BLaER1 treated with 17β-estradiol and CSF1 and Interleukin-3, amounts not matched to agents 10 nM and 100 nM (cell line): ENCODE results near the gene CCL2.
"Not testable (repeated sequence)": the region's sequence is repeated elsewhere in the genome, so short reads cannot be mapped to it uniquely, and the experiment has no call there.

Experiments used
- H3K27ac ChIP-seq, 11 experiments: shearing (Covaris generic); formaldehyde crosslinking; 2 replicates each; pipeline ENCODE4 v1.8.1; 2022
- H3K27me3 ChIP-seq, 11 experiments: shearing (Covaris generic); formaldehyde crosslinking; 2 replicates each; pipeline ENCODE4 v1.8.1; 2022
- H3K36me3 ChIP-seq, 11 experiments: shearing (Covaris generic); formaldehyde crosslinking; 2 replicates each; pipeline ENCODE4 v1.8.1; 2022
- H3K4me1 ChIP-seq, 10 experiments: shearing (Covaris generic); formaldehyde crosslinking; 2 replicates each; pipeline ENCODE4 v1.8.1; 2022
- H3K4me2 ChIP-seq, 11 experiments: shearing (Covaris generic); formaldehyde crosslinking; 2 replicates each; pipeline ENCODE4 v1.8.1; 2022
- H3K4me3 ChIP-seq, 10 experiments: shearing (Covaris generic); formaldehyde crosslinking; 2 replicates each; pipeline ENCODE4 v1.8.1; 2022
- H3K9ac ChIP-seq, 11 experiments: shearing (Covaris generic); formaldehyde crosslinking; 2 replicates each; pipeline ENCODE4 v1.8.1; 2022
- H3K9me3 ChIP-seq, 11 experiments: shearing (Covaris generic); formaldehyde crosslinking; replicated peaks in 1 of 11; 2 replicates each; pipeline ENCODE4 v1.8.1; 2022
- H4K20me1 ChIP-seq, 11 experiments: shearing (Covaris generic); formaldehyde crosslinking; 2 replicates each; pipeline ENCODE4 v1.8.1; 2022
- Cebpa-rat ChIP-seq, 11 experiments: shearing (Covaris generic); IDR thresholded peaks; 2 replicates each; pipeline ENCODE4 v1.8.1; 2022

The CCL2 gene

GRCh38 chr17:34221411-34221810 is 33.7 kb upstream of the CCL2 start:
- Histone ChIP-seq H3K36me3 (no peaks in the 10 kb centered on the region), H3K27ac (peak overlapping the region in 7 of 11 experiments; percentile 34 to 94 (median 77); a peak in 14 of 22 replicates), H3K4me3 (no peak overlapping the region), H3K9me3 (peaks cover 0 to 8% (median 0%) of the 10 kb centered on the region in 11 experiments; a peak in 3 of 22 replicates), H4K20me1 (no peaks in the 10 kb centered on the region), H3K4me1 (peaks cover 0 to 98% (median 39%) of the 10 kb centered on the region in 10 experiments; a peak in 15 of 20 replicates), H3K9ac (peak overlapping the region in 4 of 11 experiments; percentile 43 to 76 (median 70); a peak in 6 of 22 replicates), H3K27me3 (no peaks in the 10 kb centered on the region), H3K4me2 (peak overlapping the region in 8 of 11 experiments; percentile 50 to 90 (median 76); a peak in 16 of 22 replicates)
- TF ChIP-seq Cebpa-rat (IDR thresholded peaks at IDR 0.05): no peak

GRCh38 chr17:34222722-34223497 is 32.2 kb upstream of the CCL2 start:
- Histone ChIP-seq H3K9me3 (peaks cover 0 to 8% (median 0%) of the 10 kb centered on the region in 11 experiments; a peak in 2 of 22 replicates), H3K4me1 (peaks cover 0 to 100% (median 45%) of the 10 kb centered on the region in 10 experiments; a peak in 16 of 20 replicates), H3K4me3 (no peak overlapping the region), H3K36me3 (no peaks in the 10 kb centered on the region), H3K27ac (peak overlapping the region in 7 of 11 experiments; percentile 6 to 94 (median 77); a peak in 12 of 22 replicates), H3K9ac (peak overlapping the region in 3 of 11 experiments; percentile 68 to 76 (median 75); a peak in 6 of 22 replicates), H3K4me2 (peak overlapping the region in 6 of 11 experiments; percentile 60 to 90 (median 80); a peak in 12 of 22 replicates), H4K20me1 (no peaks in the 10 kb centered on the region), H3K27me3 (no peaks in the 10 kb centered on the region)
- peak in 1 of 11 experiments; percentile 61; a peak in 2 of 22 replicates for TF ChIP-seq Cebpa-rat (IDR thresholded peaks at IDR 0.05)

- H3K4me2 ChIP-seq: peak overlapping the region in 3 of 11 experiments; percentile 81 to 90 (median 89); a peak in 5 of 22 replicates
- no peaks in the 10 kb centered on the region for H3K36me3 ChIP-seq
- no peak for TF ChIP-seq Cebpa-rat (IDR thresholded peaks at IDR 0.05)
- H3K9me3 ChIP-seq: peaks cover 6 to 16% (median 9%) of the 10 kb centered on the region in 11 experiments
- no peaks in the 10 kb centered on the region for H4K20me1 ChIP-seq
- no peaks in the 10 kb centered on the region for H3K27me3 ChIP-seq
- no peak overlapping the region for H3K4me3 ChIP-seq
- no peak overlapping the region for H3K9ac ChIP-seq
- peak overlapping the region in 3 of 11 experiments; percentile 88 to 94 (median 93); a peak in 6 of 22 replicates for H3K27ac ChIP-seq
- H3K4me1 ChIP-seq: peaks cover 0 to 100% (median 41%) of the 10 kb centered on the region in 10 experiments; a peak in 16 of 20 replicates
Measured at GRCh38 chr17:34225046-34225445, 30.0 kb upstream of the CCL2 start.

- Histone ChIP-seq H3K4me2 (peak overlapping the region in 3 of 11 experiments; percentile 81 to 90 (median 89); a peak in 6 of 22 replicates), H3K27me3 (no peaks in the 10 kb centered on the region), H3K9ac (no peak overlapping the region; a peak in 1 of 22 replicates), H3K27ac (peak overlapping the region in 2 of 11 experiments; percentile 88 to 94; a peak in 5 of 22 replicates), H3K4me1 (peaks cover 0 to 92% (median 31%) of the 10 kb centered on the region in 10 experiments; a peak in 16 of 20 replicates), H3K36me3 (no peaks in the 10 kb centered on the region), H3K4me3 (no peak overlapping the region), H3K9me3 (peaks cover 15 to 27% (median 19%) of the 10 kb centered on the region in 11 experiments), H4K20me1 (no peaks in the 10 kb centered on the region)
- no peak for TF ChIP-seq Cebpa-rat (IDR thresholded peaks at IDR 0.05)
Measured at GRCh38 chr17:34226011-34226743, 28.9 kb upstream of the CCL2 start.

- Histone ChIP-seq H3K4me3 (no peak overlapping the region), H3K9me3 (peaks cover 15 to 28% (median 19%) of the 10 kb centered on the region in 11 experiments), H4K20me1 (no peaks in the 10 kb centered on the region), H3K36me3 (no peaks in the 10 kb centered on the region), H3K27me3 (no peaks in the 10 kb centered on the region), H3K4me1 (peaks cover 0 to 90% (median 26%) of the 10 kb centered on the region in 10 experiments; a peak in 16 of 20 replicates), H3K9ac (no peak overlapping the region), H3K4me2 (peak overlapping the region in 3 of 11 experiments; percentile 81 to 90 (median 89); a peak in 5 of 22 replicates), H3K27ac (peak overlapping the region in 2 of 11 experiments; percentile 88 to 94; a peak in 5 of 22 replicates)
- no peak for TF ChIP-seq Cebpa-rat (IDR thresholded peaks at IDR 0.05)
Measured at GRCh38 chr17:34226744-34227034, 28.4 kb upstream of the CCL2 start.

GRCh38 chr17:34227293-34227692 is 27.8 kb upstream of the CCL2 start:
- not testable (repeated sequence) for H4K20me1 ChIP-seq, H3K4me3 ChIP-seq, H3K36me3 ChIP-seq, H3K27me3 ChIP-seq
- Histone ChIP-seq H3K9ac (peak overlapping the region in 2 of 11 experiments; percentile 40 to 58; a peak in 2 of 22 replicates), H3K4me1 (peaks cover 0 to 90% (median 20%) of the 10 kb centered on the region in 10 experiments; a peak in 16 of 20 replicates), H3K27ac (peak overlapping the region in 4 of 11 experiments; percentile 15 to 94 (median 60); a peak in 7 of 22 replicates), H3K4me2 (peak overlapping the region in 8 of 11 experiments; percentile 3 to 90 (median 42); a peak in 12 of 22 replicates), H3K9me3 (peaks cover 15 to 28% (median 19%) of the 10 kb centered on the region in 11 experiments)

GRCh38 chr17:34227707-34228106 is 27.4 kb upstream of the CCL2 start:
- Histone ChIP-seq H3K4me2 (peak overlapping the region in 10 of 11 experiments; percentile 3 to 90 (median 33); a peak in 14 of 22 replicates), H4K20me1 (no peaks in the 10 kb centered on the region), H3K9me3 (peaks cover 15 to 28% (median 19%) of the 10 kb centered on the region in 11 experiments), H3K27me3 (no peaks in the 10 kb centered on the region), H3K36me3 (no peaks in the 10 kb centered on the region), H3K4me1 (peaks cover 0 to 91% (median 17%) of the 10 kb centered on the region in 10 experiments; a peak in 16 of 20 replicates), H3K9ac (peak overlapping the region in 2 of 11 experiments; percentile 40 to 58; a peak in 2 of 22 replicates), H3K4me3 (no peak overlapping the region), H3K27ac (peak overlapping the region in 4 of 11 experiments; percentile 15 to 94 (median 60); a peak in 7 of 22 replicates)
- TF ChIP-seq Cebpa-rat (IDR thresholded peaks at IDR 0.05): no peak

- peak in 1 of 11 experiments; percentile 32; a peak in 1 of 22 replicates for TF ChIP-seq Cebpa-rat (IDR thresholded peaks at IDR 0.05)
- no peaks in the 10 kb centered on the region for H3K36me3 ChIP-seq
- no peak overlapping the region for H3K4me3 ChIP-seq
- H4K20me1 ChIP-seq: no peaks in the 10 kb centered on the region
- H3K4me1 ChIP-seq: peaks cover 6 to 91% (median 21%) of the 10 kb centered on the region in 10 experiments; a peak in 17 of 20 replicates
- peak overlapping the region in 3 of 11 experiments; percentile 81 to 90 (median 89); a peak in 5 of 22 replicates for H3K4me2 ChIP-seq
- peak overlapping the region in 2 of 11 experiments; percentile 58 to 60; a peak in 2 of 22 replicates for H3K9ac ChIP-seq
- peaks cover 15 to 28% (median 19%) of the 10 kb centered on the region in 11 experiments for H3K9me3 ChIP-seq
- H3K27me3 ChIP-seq: no peaks in the 10 kb centered on the region
- peak overlapping the region in 3 of 11 experiments; percentile 60 to 94 (median 61); a peak in 6 of 22 replicates for H3K27ac ChIP-seq
Measured at GRCh38 chr17:34228781-34229180, 26.3 kb upstream of the CCL2 start.
